ENCODE measurements around the gene CD109.

DNA sequence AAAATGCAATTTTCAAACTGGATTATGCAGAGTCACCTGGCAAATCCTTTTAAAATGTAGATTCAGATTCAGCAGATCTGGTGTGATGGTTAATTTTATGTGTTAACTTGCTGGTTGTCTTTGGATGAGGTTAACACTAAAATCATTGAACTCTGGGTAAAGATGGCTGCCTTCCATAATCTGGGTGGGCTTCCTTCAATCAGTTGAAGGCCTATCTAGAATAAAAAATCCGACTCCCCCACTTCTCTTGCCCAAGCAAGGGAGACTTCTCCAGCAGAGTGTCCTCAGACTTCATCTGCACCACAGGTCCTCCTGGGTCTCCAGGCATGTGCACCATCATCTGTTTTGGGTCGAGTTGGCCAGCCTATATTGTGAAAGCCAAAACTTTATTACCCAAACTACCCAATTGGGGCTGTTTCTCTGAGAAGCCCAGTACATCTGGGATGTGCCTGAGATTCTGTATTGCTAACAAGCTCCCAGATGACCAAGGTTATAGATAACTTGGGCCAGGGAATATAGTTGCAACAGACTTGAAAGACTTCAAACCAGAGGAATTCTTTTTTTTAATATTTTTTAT lies 40.6 kb upstream of the CD109 start:
- TF ChIP-seq CTCF (IDR thresholded peaks at IDR 0.05) (no peak), POLR2AphosphoS5 (IDR thresholded peaks at IDR 0.05) (no peak)
